HL-60 (cell line): Measurements from ENCODE around the gene SERPINA9.

ENCODE experiments used
- CTCF ChIP-seq: IDR thresholded peaks from one replicate; pipeline ENCODE4 v1.5.1; 2011; ENCODE audit warnings: low read length, control low read depth, inconsistent platforms; ENCODE audit not compliant: insufficient read depth
- GABPA ChIP-seq: IDR thresholded peaks from 2 replicates; pipeline ENCODE4 v1.6.1; 2012; ENCODE audit warnings: low read depth
- POLR2AphosphoS5 ChIP-seq: IDR thresholded peaks from 2 replicates; pipeline ENCODE4 v1.6.1; 2012; ENCODE audit warnings: low read depth

- TF ChIP-seq POLR2AphosphoS5 (no peak), CTCF (no peak), GABPA (no peak)
Observed at GRCh38 chr14:94491511-94491910, 15.5 kb upstream of the SERPINA9 start.
